GM21619 (cell line): ENCODE measurements around the gene CPE.
A peak's percentile ranks its signal among the peaks of the same experiment; 100 is the strongest.
"Not testable (repeated sequence)": the region's sequence is repeated elsewhere in the genome, so short reads cannot be mapped to it uniquely, and the experiment has no call there.

Experiments
- ATAC-seq: cut with Tn5 transposase; IDR thresholded peaks from one replicate; pipeline ENCODE4 v1.9.1; 2021; ENCODE audit not compliant: unreplicated experiment

CPE gene

DNA sequence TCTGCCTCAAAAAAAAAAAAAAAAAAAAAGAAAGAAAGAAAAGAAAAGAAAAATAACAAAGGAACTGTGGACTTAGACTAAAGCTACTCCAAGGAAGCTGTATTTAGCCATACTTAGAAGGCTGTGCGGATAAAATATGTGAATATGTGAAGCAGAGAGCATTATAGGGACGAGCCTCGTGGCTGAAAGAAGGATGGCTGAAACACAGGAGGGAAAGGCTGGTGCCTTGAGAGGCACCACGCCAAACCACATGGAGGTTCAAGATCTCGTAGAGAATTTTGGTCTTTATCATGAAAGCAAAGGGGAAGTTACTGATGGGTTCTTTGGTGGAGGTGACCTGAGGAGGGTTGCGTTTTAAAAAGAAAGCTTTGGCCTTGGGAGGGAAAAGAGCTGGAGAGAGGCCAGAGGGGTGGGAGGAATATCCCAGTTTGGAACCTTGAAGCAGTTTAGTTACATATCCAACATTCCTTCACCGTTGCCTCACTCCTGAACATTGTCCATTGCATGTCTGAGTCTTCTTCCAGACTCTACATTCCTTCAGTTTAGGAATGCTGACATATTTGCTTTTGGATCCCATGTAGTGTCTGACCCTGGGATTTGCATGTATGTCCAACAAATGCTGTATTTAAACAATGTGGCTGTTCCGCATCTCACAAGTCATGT is 82.5 kb downstream of the CPE start:
- ATAC-seq, result no peak

DNA sequence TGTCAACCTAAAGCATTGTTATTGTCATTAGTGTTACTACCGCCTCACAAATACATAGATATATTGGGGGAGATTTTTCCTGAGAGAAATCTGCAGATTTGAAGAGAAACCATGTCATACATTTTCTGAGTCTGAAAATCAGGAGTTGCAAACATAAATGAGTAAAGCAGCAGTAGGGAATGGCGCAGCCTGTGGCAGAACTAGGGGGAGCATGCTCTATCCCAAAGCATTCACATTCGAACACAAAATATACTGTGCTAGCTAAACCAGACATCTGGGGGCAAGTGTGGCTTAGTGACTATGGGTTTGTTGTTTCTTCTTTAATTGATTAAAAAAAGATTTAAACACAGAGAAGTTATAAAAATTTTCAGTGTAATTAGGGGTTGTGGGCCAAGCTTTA is 83.2 kb downstream of the CPE start:
- no peak for ATAC-seq

DNA sequence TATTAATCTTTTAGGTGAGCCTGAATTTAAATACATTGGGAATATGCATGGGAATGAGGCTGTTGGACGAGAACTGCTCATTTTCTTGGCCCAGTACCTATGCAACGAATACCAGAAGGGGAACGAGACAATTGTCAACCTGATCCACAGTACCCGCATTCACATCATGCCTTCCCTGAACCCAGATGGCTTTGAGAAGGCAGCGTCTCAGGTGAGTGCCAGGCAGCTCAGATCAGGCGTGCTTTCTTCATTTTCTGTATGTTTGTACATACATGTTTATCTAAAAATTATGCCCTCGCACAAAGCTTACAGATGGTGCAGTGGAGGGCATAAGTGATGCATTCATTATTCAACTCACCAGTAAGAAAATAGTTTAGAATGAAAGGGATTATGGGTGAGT is 85.6 kb downstream of the CPE start:
- ATAC-seq, result no peak

DNA sequence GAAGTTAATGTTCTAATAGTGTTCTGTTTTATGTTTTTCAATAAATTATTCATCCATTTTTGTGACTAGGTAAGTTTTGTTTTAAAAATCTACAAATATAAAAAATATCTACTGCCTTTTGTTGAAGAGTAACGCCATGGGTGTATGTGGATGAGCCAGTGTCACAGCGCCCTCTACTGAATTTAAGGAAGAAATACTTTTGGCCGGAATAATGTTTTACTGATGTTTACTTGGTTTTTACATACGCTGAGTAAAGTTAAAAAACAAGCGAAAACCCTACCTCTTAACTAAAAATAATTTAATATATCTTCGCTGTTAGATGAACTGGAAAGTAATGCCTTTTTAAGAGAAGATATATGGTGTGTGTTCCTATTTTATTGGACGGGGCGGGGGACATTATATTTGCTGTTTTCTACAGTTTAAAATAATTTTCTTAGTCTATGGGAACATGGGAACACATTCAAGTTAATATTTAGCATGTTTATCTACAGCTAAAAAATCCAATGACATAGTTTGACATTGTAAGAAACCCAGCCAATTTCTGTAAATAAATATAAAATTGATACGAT is 86.1 kb downstream of the CPE start:
- ATAC-seq, result peak; percentile 81

DNA sequence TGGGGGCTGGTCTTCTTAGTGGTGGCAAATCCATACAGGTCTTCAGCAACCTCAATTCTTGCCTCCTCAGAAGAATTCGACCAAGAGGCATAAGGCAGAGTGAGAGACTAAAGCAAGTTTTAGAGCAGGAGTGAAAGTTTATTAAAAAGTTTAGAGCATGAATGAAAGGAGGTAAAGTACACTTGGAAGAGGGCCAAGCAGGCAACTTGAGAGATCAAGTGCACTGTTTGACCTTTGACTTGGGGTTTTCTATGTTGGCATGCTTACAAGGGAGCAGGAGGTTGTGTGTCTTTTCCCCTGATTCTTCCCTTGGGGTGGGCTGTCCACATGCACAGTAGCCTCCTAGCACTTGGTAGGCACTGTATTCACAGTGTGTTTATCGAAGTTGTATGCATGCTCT is 91.2 kb downstream of the CPE start:
- no peak for ATAC-seq

GRCh38 chr4:165472943-165473676 is 94.3 kb downstream of the CPE start:
- no peak for ATAC-seq

GRCh38 chr4:165474784-165475705 is 96.2 kb downstream of the CPE start:
- ATAC-seq, result no peak

DNA sequence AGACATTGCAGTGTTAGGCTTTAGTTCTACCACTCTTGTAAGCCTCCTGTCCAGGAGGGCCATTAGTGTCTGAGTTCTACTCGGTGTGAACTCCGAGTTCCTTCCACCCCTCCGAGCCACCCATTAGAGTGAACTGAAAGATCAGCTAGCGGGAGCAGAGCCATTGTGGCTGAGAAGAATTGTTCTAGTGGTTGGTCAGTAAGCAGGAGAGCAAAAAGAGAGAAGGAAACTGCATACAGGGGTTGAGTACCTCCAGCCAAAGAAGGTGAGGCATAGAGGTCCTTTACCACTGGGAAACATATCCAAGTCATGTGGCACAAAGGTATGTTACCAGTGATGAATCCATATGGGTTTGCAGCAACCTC is 96.9 kb downstream of the CPE start:
- no peak for ATAC-seq

DNA sequence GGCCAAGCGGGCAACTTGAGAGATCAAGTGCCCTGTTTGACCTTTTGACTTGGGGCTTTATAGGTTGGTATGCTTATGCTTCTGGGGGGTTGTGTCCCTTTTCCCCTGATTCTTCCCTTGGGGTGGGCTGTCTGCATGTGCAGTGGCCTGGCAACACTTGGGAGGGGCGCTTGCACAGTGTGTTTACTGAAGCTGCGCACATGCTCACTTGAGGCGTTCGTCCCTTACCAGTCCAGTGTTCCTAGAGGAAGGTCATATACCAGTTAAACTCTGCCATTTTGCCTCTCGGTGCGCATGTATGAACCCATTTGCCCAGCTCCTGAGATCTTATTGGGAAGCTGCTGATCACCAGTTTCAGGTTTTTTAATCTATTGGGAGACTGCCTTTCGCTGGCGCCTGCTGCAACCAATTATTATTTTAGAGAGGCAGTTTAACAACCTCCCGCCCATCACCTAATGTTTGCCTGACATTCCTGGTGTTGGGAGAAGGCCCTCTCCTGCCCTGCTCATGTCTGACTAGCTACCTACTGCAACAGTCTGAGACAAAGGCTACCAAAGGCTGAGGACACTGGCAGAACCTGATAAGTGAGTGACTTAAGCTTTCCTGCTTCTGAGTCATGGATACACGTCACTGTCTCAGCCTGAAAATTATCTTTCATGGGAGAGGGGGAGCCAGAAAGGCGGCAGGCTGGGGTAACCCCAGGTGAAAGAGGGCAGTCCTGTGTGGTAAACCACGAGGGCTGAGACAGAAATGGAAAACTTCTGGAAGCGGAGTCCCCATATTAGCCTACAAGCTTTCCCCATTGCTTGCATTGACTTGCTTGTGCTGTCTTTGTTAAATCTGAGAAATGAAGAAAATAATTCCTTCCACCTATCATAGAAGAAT is 97.6 kb downstream of the CPE start:
- ATAC-seq, result no peak

DNA sequence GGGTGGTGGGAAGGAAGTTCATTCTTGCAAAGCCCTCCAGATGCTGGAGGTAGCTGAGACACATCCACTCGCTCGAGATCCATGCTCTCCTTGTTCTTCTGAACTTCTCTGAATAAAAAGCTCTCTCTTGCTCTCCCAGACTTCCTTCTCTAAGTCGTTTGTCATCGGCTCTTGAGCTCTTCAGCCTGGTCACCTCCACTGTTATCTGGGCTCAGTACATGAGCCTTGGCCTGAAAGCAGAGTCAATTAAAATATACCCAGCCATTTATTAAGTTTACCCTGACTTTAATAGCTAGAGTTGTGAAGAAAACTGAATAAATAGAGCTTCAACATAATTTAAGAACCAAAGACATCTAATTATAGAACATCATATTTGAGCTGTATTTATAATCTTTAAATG is 99.0 kb downstream of the CPE start:
- no peak for ATAC-seq

- no peak for ATAC-seq
Observed at GRCh38 chr4:165478260-165478659, 99.5 kb downstream of the CPE start.

GRCh38 chr4:165481053-165481835 is 102.4 kb downstream of the CPE start:
- ATAC-seq, result no peak

GRCh38 chr4:165489786-165490185 is 111.0 kb downstream of the CPE start:
- ATAC-seq, result no peak

DNA sequence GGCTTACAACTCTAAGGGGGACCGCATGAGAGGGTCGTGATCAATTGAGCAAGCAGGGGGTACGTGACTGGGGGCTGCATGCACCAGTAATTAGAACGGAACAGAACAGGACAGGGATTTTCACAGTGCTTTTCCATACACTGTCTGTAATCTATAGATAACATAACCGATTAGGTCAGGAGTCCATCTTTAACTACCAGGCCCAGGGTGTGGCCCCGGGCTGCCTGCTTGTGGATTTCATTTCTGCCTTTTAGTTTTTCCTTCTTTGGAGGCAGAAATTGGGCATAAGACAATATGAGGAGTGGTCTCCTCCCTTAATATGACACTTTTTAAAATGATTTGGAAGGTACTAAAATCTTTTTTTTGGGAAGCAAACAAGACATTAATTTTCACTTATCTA is 113.8 kb downstream of the CPE start:
- not testable (repeated sequence) for ATAC-seq

- peak; percentile 91 for ATAC-seq
Observed at GRCh38 chr4:165493359-165493758, 114.6 kb downstream of the CPE start.

DNA sequence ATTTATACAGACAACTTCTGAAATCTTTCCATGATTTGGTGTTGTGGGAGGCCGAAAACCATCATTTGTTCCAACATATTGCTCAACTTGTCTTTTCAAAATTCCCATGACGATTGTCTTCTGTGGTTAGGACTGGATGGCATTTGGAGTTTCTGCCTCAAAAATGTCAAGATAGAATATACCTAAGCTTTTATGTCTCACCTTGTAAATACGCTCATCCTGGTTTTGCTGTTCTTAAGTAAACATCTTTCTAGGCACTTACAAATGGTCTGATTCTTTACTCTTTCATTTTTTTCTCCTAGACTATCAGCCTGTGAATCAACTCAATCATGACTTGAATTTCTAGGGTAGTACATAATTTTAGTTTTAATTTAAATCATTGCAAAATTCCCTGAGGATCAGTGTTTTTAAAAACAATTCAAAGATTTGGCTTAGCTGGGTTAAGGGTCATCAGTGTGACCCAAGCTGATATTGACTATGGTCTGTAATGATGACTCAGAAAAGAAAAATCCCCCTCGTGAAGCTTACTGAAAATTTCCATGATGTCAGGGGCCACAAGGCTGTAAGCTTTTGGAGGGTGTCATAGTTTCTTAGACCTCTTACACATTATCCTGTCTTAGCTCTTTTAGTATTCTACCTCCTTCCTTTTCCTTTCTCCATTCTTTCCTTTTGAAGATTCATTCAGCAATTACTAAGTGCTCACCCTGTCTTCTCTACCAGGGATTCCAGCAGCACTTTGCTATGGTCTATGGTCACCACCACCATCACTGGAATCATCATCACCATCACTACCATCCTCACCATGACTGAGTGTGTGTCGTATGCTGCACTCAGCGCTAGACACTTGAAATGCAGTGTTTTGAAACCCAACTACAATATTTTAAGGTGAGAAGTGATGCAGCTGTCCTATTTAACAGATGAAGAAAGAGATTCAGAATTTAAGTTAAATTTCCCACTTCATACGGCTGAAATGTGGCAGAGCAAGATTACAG is 124.4 kb downstream of the CPE start:
- peak; percentile 72 for ATAC-seq

GRCh38 chr4:165504184-165504583 is 125.4 kb downstream of the CPE start:
- no peak for ATAC-seq
